ENCODE measurements around the gene PLA2G4E. TPM values are rescaled to one million over a fixed set of nuclear protein-coding genes. Genes with fewer than 3 reads are reported as not detected.

Gene PLA2G4E
- total RNA-seq, 2 experiments from 2014 or later, result not detected

- H3K4me3 ChIP-seq (ENCODE audit: low read length), result no peak overlapping the region
- ATAC-seq (ENCODE audit: poor library complexity) (no peak), DNase-seq (no peak)
- peaks cover 26% of the 10 kb centered on the region for H3K36me3 ChIP-seq (ENCODE audit: insufficient read depth, low read length)
- TF ChIP-seq CTCF (IDR thresholded peaks at IDR 0.05), result no peak
- ChIA-PET POLR2A (interaction anchor here (1.4 to 8.9 kb wide), 2 partner anchors 25 to 29 kb away, joined by 4 to 209 read pairs; partner anchors contain the start of gene EHD4), CTCF (interaction anchor here (1.5 to 1.8 kb wide), 2 partner anchors 37 to 169 kb away, joined by 5 to 6 read pairs; no protein-coding TSS in a partner anchor)
- H3K4me1 Mint-ChIP-seq (ENCODE audit: low read depth), result peaks cover 32% of the 10 kb centered on the region
- H3K27ac Mint-ChIP-seq, result peak overlapping the region; percentile 46
- intact Hi-C loops (cut with DNase I, micrococcal nuclease), result no loop called here
- no peak overlapping the region for H3K27ac ChIP-seq (ENCODE audit: low read depth in 1 of 2, low read length in 2 of 2)
- no peaks in the 10 kb centered on the region for H3K27me3 Mint-ChIP-seq
- H3K27me3 ChIP-seq (ENCODE audit: control insufficient read depth in 1 of 2, insufficient read depth in 2 of 2, low read length in 2 of 2), result no peaks in the 10 kb centered on the region
- no peak overlapping the region for H3K4me3 Mint-ChIP-seq
- no peaks in the 10 kb centered on the region for H3K9me3 Mint-ChIP-seq
- H3K9me3 ChIP-seq (ENCODE audit: control insufficient read depth in 1 of 2, insufficient read depth in 1 of 2, low read length in 2 of 2), result no peaks in the 10 kb centered on the region
- H3K4me1 ChIP-seq (ENCODE audit: insufficient read depth, low read length), result peaks cover 33% of the 10 kb centered on the region
- peaks cover 20% of the 10 kb centered on the region for H3K36me3 Mint-ChIP-seq (ENCODE audit: low read depth)
Measured at GRCh38 chr15:41941644-41942415, 79.0 kb downstream of the PLA2G4E start.

GRCh38 chr15:41940441-41940857 is 80.4 kb downstream of the PLA2G4E start:
- no peak for ATAC-seq (ENCODE audit: poor library complexity)
- no peak for TF ChIP-seq CTCF (IDR thresholded peaks at IDR 0.05)
- peak overlapping the region; percentile 26 for H3K4me3 Mint-ChIP-seq
- no peaks in the 10 kb centered on the region for H3K9me3 Mint-ChIP-seq
- Histone ChIP-seq H3K27me3 (ENCODE audit: control insufficient read depth in 1 of 2, insufficient read depth in 2 of 2, low read length in 2 of 2) (no peaks in the 10 kb centered on the region), H3K4me1 (ENCODE audit: insufficient read depth, low read length) (peaks cover 45% of the 10 kb centered on the region), H3K27ac (ENCODE audit: low read depth in 1 of 2, low read length in 2 of 2) (peak overlapping the region in 1 of 2 donors; percentile 27), H3K9me3 (ENCODE audit: control insufficient read depth in 1 of 2, insufficient read depth in 1 of 2, low read length in 2 of 2) (peaks cover 0 to 3% of the 10 kb centered on the region in 2 experiments), H3K36me3 (ENCODE audit: insufficient read depth, low read length) (peaks cover 26% of the 10 kb centered on the region), H3K4me3 (ENCODE audit: low read length) (no peak overlapping the region)
- peak overlapping the region; percentile 72 for H3K27ac Mint-ChIP-seq
- intact Hi-C loops (cut with DNase I, micrococcal nuclease), result no loop called here
- H3K36me3 Mint-ChIP-seq (ENCODE audit: low read depth), result peaks cover 20% of the 10 kb centered on the region
- DNase-seq, result peak in 7 of 14 experiments; percentile 15 to 61 (median 45)
- peaks cover 46% of the 10 kb centered on the region for H3K4me1 Mint-ChIP-seq (ENCODE audit: low read depth)
- ChIA-PET POLR2A (interaction anchor here (8.9 kb wide), 1 partner anchor 30 kb away, joined by 209 read pairs; the partner anchor contains the start of gene EHD4), CTCF (interaction anchor here (1.5 to 1.8 kb wide), 2 partner anchors 36 to 167 kb away, joined by 5 to 6 read pairs; no protein-coding TSS in a partner anchor)
- no peaks in the 10 kb centered on the region for H3K27me3 Mint-ChIP-seq

GRCh38 chr15:41939986-41940385 is 80.9 kb downstream of the PLA2G4E start:
- Mint-ChIP-seq H3K27me3 (no peaks in the 10 kb centered on the region), H3K36me3 (ENCODE audit: low read depth) (peaks cover 20% of the 10 kb centered on the region), H3K4me1 (ENCODE audit: low read depth) (peaks cover 50% of the 10 kb centered on the region), H3K27ac (peak overlapping the region; percentile 72), H3K9me3 (no peaks in the 10 kb centered on the region), H3K4me3 (peak overlapping the region; percentile 26)
- Histone ChIP-seq H3K4me3 (ENCODE audit: low read length) (no peak overlapping the region), H3K36me3 (ENCODE audit: insufficient read depth, low read length) (peaks cover 26% of the 10 kb centered on the region), H3K27ac (ENCODE audit: low read depth in 1 of 2, low read length in 2 of 2) (no peak overlapping the region), H3K27me3 (ENCODE audit: control insufficient read depth in 1 of 2, insufficient read depth in 2 of 2, low read length in 2 of 2) (no peaks in the 10 kb centered on the region), H3K4me1 (ENCODE audit: insufficient read depth, low read length) (peaks cover 50% of the 10 kb centered on the region), H3K9me3 (ENCODE audit: control insufficient read depth in 1 of 2, insufficient read depth in 1 of 2, low read length in 2 of 2) (peaks cover 0 to 3% of the 10 kb centered on the region in 2 experiments)
- ATAC-seq (ENCODE audit: poor library complexity) (no peak), DNase-seq (no peak)
- intact Hi-C loops (cut with DNase I, micrococcal nuclease), result loop anchor here (2.0 to 5.0 kb wide), 3 partner anchors 31 to 332 kb away; partner anchors contain the start of genes GANC (in 1 of the 2) and TMEM87A (in 1 of the 2)
- ChIA-PET CTCF (interaction anchor here (1.8 kb wide), 1 partner anchor 167 kb away, joined by 5 read pairs; no protein-coding TSS in a partner anchor), POLR2A (interaction anchor here (8.9 kb wide), 1 partner anchor 30 kb away, joined by 209 read pairs; the partner anchor contains the start of gene EHD4)
- no peak for TF ChIP-seq CTCF (IDR thresholded peaks at IDR 0.05)

All from CD4-positive, alpha-beta T cell (primary cell).